Left renal pelvis (tissue), 4 donors: Measurements from ENCODE around the gene ZDHHC14. TPM values are rescaled to one million over a fixed set of nuclear protein-coding genes. Genes with fewer than 3 reads are reported as not detected.
A peak's percentile ranks its signal among the peaks of the same experiment; 100 is the strongest.

Experiments used
- DNase-seq, 4 donors: peaks; one replicate each; pipeline ENCODE4 v3.0.0-alpha.2; 2013; ENCODE audit warnings: low read depth in 4 of 4, low spot score in 3 of 4
- polyA plus RNA-seq, 4 donors: library from polyadenylated mRNA; unstranded; fragments of 120-200 nt; gene quantifications; one replicate each; pipeline ENCODE4 v1.2.1, GENCODE V29; 2013; ENCODE audit not compliant: insufficient read length in 4 of 4

Gene ZDHHC14
- polyA plus RNA-seq, 4 donors: 14.3 to 25.1 (median 21.5) TPM

- DNase-seq: no peak
Measured at GRCh38 chr6:157512382-157512682, 131.3 kb downstream of the ZDHHC14 start.

GRCh38 chr6:157513004-157513603, 132.1 kb downstream of the ZDHHC14 start:
- no peak for DNase-seq

GRCh38 chr6:157513619-157514485, 132.9 kb downstream of the ZDHHC14 start:
- DNase-seq: no peak

GRCh38 chr6:157514659-157515496, 133.9 kb downstream of the ZDHHC14 start:
- no peak for DNase-seq

- DNase-seq: no peak
Measured at GRCh38 chr6:157516319-157517026, 135.5 kb downstream of the ZDHHC14 start.

GRCh38 chr6:157517601-157518359, 136.8 kb downstream of the ZDHHC14 start:
- DNase-seq: no peak

- no peak for DNase-seq
Measured at GRCh38 chr6:157518397-157519250, 137.6 kb downstream of the ZDHHC14 start.

- DNase-seq: no peak
Measured at GRCh38 chr6:157519255-157520116, 138.5 kb downstream of the ZDHHC14 start.

GRCh38 chr6:157520117-157520406, 139.1 kb downstream of the ZDHHC14 start:
- DNase-seq: no peak

GRCh38 chr6:157520596-157521361, 139.8 kb downstream of the ZDHHC14 start:
- DNase-seq: no peak

- DNase-seq: no peak
Measured at GRCh38 chr6:157521362-157522335, 140.7 kb downstream of the ZDHHC14 start.

- DNase-seq: no peak
Measured at GRCh38 chr6:157522472-157522871, 141.5 kb downstream of the ZDHHC14 start.

- no peak for DNase-seq
Measured at GRCh38 chr6:157524735-157525134, 143.7 kb downstream of the ZDHHC14 start.

GRCh38 chr6:157525292-157525889, 144.4 kb downstream of the ZDHHC14 start:
- no peak for DNase-seq

GRCh38 chr6:157525918-157526425, 145.0 kb downstream of the ZDHHC14 start:
- DNase-seq: no peak

GRCh38 chr6:157527471-157527907, 146.5 kb downstream of the ZDHHC14 start:
- peak in 1 of 4 donors; percentile 39 for DNase-seq
